Tongue (tissue), 2 donors: ENCODE results near the gene BCL10. TPM values are rescaled to one million over a fixed set of nuclear protein-coding genes. Genes with fewer than 3 reads are reported as not detected.
A peak's percentile ranks its signal among the peaks of the same experiment; 100 is the strongest.

Source experiments
- DNase-seq: peaks from one replicate; pipeline ENCODE4 v3.0.0-alpha.2; 2015
- total RNA-seq: library from RNA; depleted of rRNA; stranded (reverse); fragments of >200 nt; gene quantifications from one replicate; pipeline ENCODE4 v1.2.3, GENCODE V29; 2014

BCL10 gene
- 15.9 TPM for total RNA-seq

DNA sequence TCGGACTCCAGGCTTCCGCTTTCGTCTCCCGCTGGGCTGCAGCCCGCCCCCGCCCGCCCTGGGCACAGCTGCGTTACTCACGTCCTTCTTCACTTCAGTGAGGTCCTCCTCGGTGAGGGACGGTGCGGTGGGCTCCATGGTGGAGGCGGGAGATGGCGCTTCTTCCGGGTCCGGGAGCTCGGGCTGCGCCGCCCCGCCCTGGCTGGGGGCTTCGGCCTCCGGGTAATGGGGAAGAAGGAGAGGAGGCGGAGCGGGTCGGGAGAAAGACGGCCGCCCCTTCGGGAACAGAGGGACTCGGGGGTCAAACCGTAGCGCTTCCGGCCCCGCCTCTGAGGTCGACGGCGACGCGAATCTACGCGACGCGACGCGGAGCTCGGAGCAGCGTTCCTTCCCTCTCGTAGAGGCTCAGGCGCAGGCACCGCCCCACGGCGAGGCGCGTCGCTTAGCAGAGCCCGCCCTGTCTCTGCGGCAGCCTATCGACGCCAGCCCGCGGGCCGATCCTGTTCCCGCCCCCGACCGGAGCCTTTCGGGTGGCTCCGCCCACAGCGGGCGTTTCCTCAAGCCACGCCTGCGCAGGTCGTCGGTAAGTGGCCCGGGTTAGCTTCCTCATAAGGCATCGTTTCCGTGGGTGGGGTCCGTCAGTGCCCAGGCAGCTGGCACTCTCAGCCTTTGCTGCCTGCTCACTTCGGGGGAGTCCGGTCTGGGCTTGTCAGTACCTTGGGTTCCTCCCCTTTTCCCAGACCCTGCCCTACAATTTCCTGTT, at the start of gene BCL10:
Gene BCL10 (minus strand): TSS at position 418 of the 763 bp plus-strand sequence. CDS start 280 bp downstream, at position 138.
- DNase-seq = peak; percentile 99

DNA sequence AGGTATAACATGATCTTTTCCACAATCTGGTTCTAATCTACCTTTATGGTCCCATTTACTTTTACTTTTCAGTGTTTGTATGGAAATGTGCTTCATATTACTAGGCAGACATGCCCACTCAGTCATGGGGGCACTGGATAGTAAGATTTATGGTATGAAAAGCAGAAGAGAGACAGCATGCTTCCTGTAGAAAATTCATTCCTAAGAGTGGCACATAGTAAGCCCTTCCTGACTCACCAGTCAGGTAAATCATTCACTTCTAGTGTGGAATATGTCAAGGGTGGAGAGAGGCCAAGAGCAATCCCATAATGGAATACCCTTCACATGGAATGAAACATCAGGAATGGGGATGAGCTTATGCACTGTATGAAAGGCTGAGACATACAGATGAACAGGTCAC, 49.5 kb upstream of the BCL10 start:
- no peak for DNase-seq

GRCh38 chr1:85323770-85324169, 47.3 kb upstream of the BCL10 start:
- no peak for DNase-seq

GRCh38 chr1:85322655-85323054, 46.2 kb upstream of the BCL10 start:
- DNase-seq = no peak

DNA sequence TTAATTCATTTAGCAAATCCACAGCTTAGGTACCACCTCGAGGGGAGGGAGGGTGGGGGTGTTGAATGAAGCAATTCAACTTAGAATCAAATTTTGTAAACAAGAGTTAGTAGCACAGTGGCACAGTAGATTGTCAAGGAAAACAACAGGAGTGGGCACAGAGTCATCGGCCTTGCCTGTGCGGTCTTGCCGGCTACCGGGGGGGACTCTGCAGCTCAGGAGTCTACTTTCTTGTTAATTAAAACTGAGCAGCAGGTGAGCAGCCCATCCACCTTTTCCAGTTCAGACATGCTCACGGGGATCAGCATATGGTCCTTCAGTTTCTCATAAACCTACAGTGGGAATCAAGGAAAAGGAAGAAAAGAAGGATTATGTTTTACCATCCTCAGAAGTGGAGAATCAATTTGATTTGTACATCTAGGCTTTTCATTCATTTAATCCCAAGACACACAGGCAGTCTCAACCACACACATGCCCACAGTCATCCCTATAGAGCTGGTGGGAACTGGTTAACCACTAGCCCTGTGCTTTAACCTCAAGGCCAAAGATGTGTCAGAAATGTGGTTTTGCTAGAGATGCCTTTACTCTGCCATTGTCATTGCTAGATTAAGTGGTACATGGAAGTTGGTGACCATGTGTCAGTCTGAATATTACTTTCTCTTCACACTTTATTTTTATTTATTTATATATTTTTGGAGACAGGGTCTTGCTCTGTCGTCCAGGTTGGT, 45.0 kb upstream of the BCL10 start:
- DNase-seq = no peak

- no peak for DNase-seq
These were observed 44.1 kb upstream of the BCL10 start for GRCh38 chr1:85320371-85321131.

DNA sequence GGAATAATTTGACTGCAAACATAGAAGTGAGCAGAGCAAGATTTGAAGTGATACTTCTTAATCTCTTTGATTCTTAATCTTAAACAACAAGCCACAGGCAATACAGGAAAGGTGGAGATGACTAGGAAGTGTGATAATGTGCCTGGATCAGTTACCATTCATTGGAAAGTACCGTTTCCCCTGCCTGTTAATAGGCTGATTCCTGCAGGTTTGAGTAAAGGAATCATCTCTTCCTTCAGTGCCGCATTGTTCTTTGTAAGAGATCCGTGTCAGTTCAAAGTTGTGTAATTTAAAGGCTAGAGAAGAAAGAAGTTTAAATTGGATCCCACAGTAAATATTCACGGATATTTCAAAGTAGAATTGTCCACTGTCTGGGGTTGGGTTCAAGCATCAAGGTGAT, 43.5 kb upstream of the BCL10 start:
- no peak for DNase-seq

- DNase-seq = no peak
These were observed 43.1 kb upstream of the BCL10 start for GRCh38 chr1:85319491-85319890.

DNA sequence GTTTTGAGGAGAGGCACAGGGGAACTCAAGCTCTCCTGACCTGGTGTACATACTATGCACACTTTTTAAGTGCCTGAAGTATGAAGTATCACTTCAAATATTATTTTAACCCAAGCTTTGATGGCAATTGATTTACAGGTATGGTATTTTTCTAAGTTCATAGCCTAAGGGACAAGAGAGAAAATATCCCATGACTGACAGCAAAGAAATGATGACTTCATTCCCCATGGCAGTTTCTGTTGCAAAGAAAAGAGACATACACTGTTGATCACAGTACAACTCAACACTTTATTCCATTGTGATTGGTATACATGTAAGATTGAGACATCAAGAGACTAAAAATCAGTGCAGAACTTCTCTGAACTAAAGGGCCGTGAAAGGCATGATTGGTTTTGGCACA, 41.8 kb upstream of the BCL10 start:
- DNase-seq = no peak

GRCh38 chr1:85317560-85317959, 41.1 kb upstream of the BCL10 start:
- DNase-seq = peak; percentile 49

GRCh38 chr1:85316321-85316720, 39.9 kb upstream of the BCL10 start:
- no peak for DNase-seq

- no peak for DNase-seq
These were observed 39.4 kb upstream of the BCL10 start for GRCh38 chr1:85315789-85316188.

GRCh38 chr1:85314726-85315125, 38.3 kb upstream of the BCL10 start:
- no peak for DNase-seq

- DNase-seq = peak; percentile 30
These were observed 37.7 kb upstream of the BCL10 start for GRCh38 chr1:85313888-85314696.

DNA sequence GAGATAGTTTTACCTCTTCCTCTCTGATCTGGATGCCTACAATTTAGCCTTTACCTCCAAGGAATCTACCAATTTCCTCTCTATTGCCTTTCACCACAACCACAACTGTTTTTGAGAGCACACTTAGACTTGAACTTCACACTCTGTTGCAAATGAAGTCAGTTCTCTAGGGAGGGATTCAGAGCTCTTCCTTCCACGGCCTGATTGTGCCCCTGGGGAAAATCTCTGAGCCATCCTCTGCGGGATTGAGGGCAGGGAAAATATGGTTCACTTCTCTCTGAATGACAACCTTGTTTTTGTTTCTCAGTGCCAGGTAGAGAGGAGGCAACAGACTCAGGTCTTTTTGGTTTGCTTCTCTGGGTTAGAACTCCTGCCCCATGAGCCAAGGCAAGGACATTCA, 35.4 kb upstream of the BCL10 start:
- DNase-seq = no peak

DNA sequence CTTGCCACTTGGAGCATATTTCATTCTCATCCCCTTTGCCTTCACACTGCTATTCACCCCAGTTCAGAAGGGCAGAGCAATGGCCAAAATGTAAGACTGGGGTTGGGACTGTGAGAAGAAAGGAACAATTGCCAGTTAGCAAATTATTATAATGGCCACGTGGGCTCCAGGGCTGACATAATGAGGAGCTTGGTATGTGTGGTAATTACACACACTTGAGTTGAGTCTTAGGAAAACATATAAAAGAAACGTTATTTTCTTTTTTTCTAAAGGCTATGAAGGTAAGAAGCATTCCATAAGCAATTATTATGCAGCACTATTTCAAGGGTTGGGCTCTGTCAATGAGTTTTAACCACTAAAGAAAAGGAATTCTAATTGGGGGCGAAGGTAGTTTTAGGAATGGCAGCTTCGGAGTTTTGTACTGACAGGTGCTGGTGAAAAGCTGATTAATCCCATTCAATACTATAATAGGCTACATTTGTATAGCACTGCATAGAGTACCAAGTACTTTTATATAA, 32.5 kb upstream of the BCL10 start:
- DNase-seq = no peak

DNA sequence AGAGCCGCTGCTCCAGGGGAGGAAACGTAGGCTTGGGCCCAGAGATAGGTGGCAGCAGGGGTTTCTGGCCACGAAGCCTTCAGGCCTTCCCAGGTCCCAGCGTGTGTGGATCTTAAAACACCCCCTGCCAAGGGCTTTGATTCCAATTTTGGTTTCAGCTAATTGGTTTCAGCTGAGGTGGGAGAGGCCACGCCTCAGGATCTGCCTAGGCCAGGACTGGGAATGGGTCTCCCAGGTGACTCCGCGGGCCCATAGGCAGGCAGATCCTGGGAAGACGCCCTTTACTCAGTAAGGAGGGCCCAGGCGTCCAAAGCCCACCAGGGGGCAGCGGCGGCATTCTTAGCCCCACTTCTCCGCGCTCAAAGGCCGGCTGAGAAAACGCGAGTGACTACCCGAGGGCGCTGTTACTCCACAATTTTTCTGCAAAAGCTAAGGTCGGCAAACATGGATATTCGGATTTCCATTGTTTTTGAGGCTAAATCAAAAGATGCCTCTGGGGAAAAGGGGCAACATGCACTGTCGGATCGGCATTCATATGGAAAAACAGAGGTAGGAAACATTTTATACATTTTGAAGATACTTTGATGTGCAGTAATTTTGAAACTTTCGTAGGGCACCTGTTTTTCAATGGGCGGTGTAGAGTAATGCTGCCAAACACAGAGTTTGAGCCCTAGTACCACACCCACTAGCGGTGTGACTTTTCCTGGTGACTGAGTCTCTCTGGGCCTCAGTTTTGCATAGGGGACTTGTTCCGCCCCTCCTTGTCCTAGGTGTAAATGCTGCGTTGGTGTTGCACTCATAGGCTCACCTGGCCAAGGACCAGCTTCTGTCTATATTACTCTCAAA, 31.8 kb upstream of the BCL10 start:
- DNase-seq = peak; percentile 97

GRCh38 chr1:85306236-85306635, 29.8 kb upstream of the BCL10 start:
- no peak for DNase-seq

DNA sequence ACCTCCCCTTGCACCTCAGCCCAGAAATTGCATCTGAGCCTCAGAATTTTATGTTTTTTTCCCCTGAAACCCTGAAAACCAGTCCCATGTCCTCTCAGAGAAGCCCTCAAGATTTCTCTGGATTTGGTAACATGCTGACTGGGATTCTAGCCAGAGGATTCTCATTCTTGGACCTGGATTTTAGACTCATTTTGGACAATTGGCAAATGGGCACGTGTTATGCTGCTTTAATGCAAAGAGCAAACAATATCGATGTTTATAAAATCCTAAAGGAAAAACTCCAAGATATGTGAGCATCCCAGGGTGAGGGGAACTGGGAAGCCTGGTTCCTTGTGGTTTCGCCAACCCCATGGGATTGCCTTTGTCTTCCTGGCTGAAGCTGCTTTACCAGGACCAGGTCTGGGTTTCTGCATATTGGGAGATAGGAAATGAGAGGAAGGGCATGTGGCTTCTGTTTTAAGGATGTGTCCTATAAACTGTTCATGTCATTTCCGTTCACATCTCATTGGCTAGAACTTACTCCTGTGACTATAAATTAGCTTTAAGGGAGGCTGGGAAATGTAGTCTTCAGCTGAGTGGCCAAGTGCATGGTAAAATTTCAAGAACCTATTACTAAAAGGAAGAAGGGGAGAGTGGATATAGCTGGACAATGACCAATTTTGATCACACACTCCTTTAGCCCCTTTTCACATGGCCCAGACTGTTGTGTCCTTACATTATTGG, 27.2 kb upstream of the BCL10 start:
- DNase-seq = no peak

- no peak for DNase-seq
These were observed 23.7 kb upstream of the BCL10 start for GRCh38 chr1:85300140-85300539.
